Measurements from ENCODE around the gene VPS4B. TPM values are rescaled to one million over a fixed set of nuclear protein-coding genes. Genes with fewer than 3 reads are reported as not detected.

VPS4B gene
- total and polyA plus RNA-seq, 2 experiments from 2014 or later = 30.2 to 49.4 TPM

GRCh38 chr18:63350230-63350629 lies 72.0 kb downstream of the VPS4B start (continued):
- no peak for TF ChIP-seq ZNF462 (CRISPR knock-in tag; IDR thresholded peaks at IDR 0.05)
- no peak for TF ChIP-seq NANOG (IDR thresholded peaks at IDR 0.05; ENCODE audit: borderline replicate concordance)
- TF ChIP-seq CTCF (conservative IDR thresholded peaks at IDR 0.05; ENCODE audit: low read depth in 2 of 2) = no peak
- TF ChIP-seq ZNF114 (CRISPR knock-in tag; IDR thresholded peaks at IDR 0.05) = no peak
- TF ChIP-seq ETS1 (IDR thresholded peaks at IDR 0.05) = no peak
- TF ChIP-seq JUNB (IDR thresholded peaks at IDR 0.05; ENCODE audit: unreplicated experiment) = no peak

Data from GM23338 (cell line).